Epithelial cell of proximal tubule (primary cell): ENCODE measurements around the gene LRFN5. TPM values are rescaled to one million over a fixed set of nuclear protein-coding genes. Genes with fewer than 3 reads are reported as not detected.
A peak's percentile ranks its signal among the peaks of the same experiment; 100 is the strongest.

Source experiments
- DNase-seq: peaks from one replicate; pipeline ENCODE4 v3.0.0-alpha.2; 2011; ENCODE audit warnings: low read depth
- H3K4me3 ChIP-seq: 2 replicates; pipeline ENCODE4 v1.5.1; 2011; ENCODE audit warnings: low read depth, mild to moderate bottlenecking, low read length
- CTCF ChIP-seq: conservative IDR thresholded peaks from 2 replicates; pipeline ENCODE4 v1.5.1; 2012; ENCODE audit warnings: low read depth, mild to moderate bottlenecking, low read length
- total RNA-seq: library from RNA; depleted of rRNA; stranded (reverse); fragments of >200 nt; gene quantifications from 2 replicates; pipeline ENCODE4 v1.2.3, GENCODE V29; 2015

LRFN5 gene
- total RNA-seq, 1 donor from 2014 or later, result 1.4 TPM

DNA sequence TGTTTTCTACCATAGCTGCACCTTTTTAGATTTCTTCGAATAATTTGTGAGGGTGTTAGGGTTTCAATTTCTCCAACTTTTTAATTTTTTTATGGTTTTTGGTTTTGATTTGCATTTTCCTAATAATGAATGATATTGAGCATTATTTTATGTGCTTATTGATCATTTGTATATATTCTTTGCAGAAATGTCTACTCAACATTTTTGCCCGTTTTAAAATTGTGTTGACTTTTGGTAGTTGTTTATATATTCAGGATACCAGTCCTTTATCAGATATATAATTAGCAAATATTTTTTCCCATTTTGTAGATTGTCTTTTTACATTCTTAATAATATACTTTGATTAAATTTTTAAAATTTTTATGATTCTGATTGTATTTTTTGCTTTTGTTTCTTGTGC, 306.7 kb downstream of the LRFN5 start:
- no peak overlapping the region for H3K4me3 ChIP-seq
- TF ChIP-seq CTCF, result no peak
- DNase-seq, result no peak

DNA sequence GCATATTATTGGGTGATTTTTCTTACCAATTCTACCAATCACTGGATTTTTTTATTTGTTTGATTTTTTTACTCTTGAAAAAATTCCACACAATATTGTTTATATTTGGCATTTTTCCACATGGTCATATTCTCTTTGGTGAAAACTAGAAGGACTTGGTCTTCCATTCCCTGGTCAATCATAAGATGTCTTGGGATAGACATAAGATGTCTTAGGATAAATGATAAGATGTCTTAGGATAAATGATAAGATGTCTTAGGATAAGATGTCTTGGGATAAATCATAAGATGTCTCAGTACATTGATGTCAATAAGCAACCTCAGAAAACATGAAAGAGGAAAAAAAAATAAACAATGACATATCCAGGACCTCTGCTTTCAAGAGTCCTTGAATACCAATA, 309.1 kb downstream of the LRFN5 start:
- no peak for TF ChIP-seq CTCF
- H3K4me3 ChIP-seq, result no peak overlapping the region
- no peak for DNase-seq

DNA sequence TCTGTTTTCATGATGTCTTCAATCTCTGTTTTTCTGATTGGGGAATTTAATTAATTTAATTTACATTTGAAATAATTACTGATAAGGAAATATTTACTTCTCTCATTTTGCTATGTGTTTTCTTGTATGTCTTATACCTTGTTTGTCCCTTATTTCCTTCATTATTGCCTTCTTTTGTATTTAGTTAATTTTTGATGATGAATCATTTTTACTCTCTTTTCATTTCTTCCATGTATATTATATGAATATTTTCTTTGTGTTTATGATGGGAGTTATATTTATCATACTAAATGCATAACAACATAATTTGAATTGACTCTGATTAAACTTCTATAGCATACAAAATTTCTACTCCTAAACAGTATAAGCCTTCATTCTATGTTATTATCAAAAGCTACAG, 309.6 kb downstream of the LRFN5 start:
- DNase-seq, result no peak
- H3K4me3 ChIP-seq, result no peak overlapping the region
- TF ChIP-seq CTCF, result no peak

DNA sequence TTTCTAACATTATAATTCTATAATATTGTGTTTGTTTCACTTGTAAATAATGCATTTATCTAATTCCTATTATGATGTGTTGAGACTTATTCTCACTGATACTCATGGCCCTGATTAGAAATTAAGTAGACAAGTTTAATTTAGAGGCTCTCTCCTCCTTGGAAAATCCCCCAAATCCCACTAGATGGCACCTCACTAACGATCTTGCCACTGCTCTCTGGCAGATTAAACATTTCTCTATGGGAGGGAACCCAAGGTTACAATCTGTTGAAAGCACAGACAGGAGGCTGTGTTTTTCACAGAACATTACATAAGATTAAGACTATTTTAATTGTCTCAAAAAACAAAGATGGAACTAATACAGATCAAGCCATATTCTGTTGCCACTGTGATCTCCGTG, 318.7 kb downstream of the LRFN5 start:
- TF ChIP-seq CTCF, result peak; percentile 36
- no peak for DNase-seq
- no peak overlapping the region for H3K4me3 ChIP-seq

DNA sequence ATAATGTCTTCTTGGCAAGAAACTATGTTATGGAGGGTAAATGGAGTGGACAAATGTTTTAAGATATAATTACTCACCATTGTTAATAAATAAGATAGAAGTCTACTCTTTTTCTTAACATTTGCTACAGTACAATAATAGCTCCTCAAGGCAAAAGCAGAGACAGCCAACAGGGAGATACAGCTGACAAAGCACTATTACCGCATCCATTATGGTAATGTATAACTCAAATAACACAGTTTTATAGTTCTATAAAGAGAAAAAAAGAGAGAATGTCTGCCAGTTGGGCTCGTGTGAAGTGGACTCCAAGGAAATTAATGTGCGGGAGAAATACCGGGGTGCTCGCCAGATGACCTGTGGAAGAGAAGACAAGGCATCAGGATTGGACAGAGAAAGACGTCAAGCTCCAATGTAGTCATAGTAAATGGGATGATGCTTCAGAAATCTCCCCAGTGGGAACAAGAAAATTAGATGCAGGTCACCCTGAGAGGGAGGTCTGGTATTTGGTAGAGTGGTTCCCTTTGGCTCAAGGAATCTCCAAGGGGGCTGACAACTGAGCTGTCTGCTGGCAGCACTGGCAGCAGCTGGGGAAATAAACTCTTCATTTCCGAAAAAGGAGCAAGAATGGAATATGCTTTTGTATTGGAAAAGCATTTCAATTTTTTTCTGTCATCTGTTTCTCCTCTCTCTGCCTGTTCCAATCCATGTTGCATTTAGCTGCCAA, 343.9 kb downstream of the LRFN5 start:
- no peak for TF ChIP-seq CTCF
- no peak overlapping the region for H3K4me3 ChIP-seq
- DNase-seq, result no peak
